K562 (cell line): ENCODE data around the gene LILRB3. TPM values are rescaled to one million over a fixed set of nuclear protein-coding genes. Genes with fewer than 3 reads are reported as not detected.

Source experiments
- ARID2 ChIP-seq: fragments of 450-650 bp; IDR thresholded peaks from 2 replicates; pipeline ENCODE4 v1.6.1; 2017; ENCODE audit warnings: antibody characterized with exemption, mild to moderate bottlenecking
- ATF2 ChIP-seq: sonication (generic); formaldehyde crosslinking; IDR thresholded peaks from 2 replicates; pipeline ENCODE4 v1.8.1; 2022; ENCODE audit warnings: missing genetic modification reagents
- BCL6 ChIP-seq: fragments of 250-450 bp; sonication (Bioruptor Pico); IDR thresholded peaks from 2 replicates; pipeline ENCODE4 v1.4.0; 2020
- CREB1 ChIP-seq, 2 experiments: sonication (generic) in 1 of 2; formaldehyde crosslinking in 1 of 2; IDR thresholded peaks; 2 replicates each; pipeline versions ENCODE4 v1.6.1 to v1.8.0; 2012 to 2022; ENCODE audit warnings: inconsistent platforms in 1 of 2, mild to moderate bottlenecking in 1 of 2, missing genetic modification reagents in 1 of 2, moderate library complexity in 1 of 2
- CREM ChIP-seq: IDR thresholded peaks from 2 replicates; pipeline ENCODE4 v1.6.1; 2014; ENCODE audit warnings: antibody characterized with exemption, low read depth
- E2F3 ChIP-seq: fragments of 250-450 bp; sonication (Bioruptor Pico); IDR thresholded peaks from 2 replicates; pipeline ENCODE4 v1.4.0; 2020; ENCODE audit warnings: mild to moderate bottlenecking
- ELF1 ChIP-seq: fragments of 200-800 bp; sonication (Bioruptor generic); IDR thresholded peaks from 2 replicates; pipeline ENCODE4 v1.6.1; 2016; ENCODE audit warnings: missing genetic modification characterization, missing compliant biosample characterization
- KDM5B ChIP-seq: fragments of 200-600 bp; sonication (generic); IDR thresholded peaks from 2 replicates; pipeline ENCODE4 v1.6.1; 2012; ENCODE audit warnings: low read depth, mild to moderate bottlenecking, moderate library complexity, low read length, control low read depth, inconsistent platforms; ENCODE audit not compliant: insufficient replicate concordance
- KLF16 ChIP-seq: IDR thresholded peaks from 2 replicates; pipeline ENCODE4 v1.6.1; 2016; ENCODE audit warnings: antibody characterized with exemption
- NR2F6 ChIP-seq: fragments of 450-650 bp; formaldehyde crosslinking; IDR thresholded peaks from 2 replicates; pipeline ENCODE4 v1.4.0; 2020; ENCODE audit warnings: mild to moderate bottlenecking
- REST ChIP-seq, 2 experiments: fragments of 450-650 bp; formaldehyde crosslinking in 1 of 2; IDR thresholded peaks; 2 replicates each; pipeline versions ENCODE4 v1.4.0 to v1.6.1; 2014 to 2020; ENCODE audit warnings: mild to moderate bottlenecking in 2 of 2, borderline replicate concordance in 1 of 2, low read depth in 1 of 2
- TAF15 ChIP-seq: fragments of 200-400 bp; formaldehyde crosslinking; IDR thresholded peaks from 2 replicates; pipeline ENCODE4 v1.6.1; 2017; ENCODE audit warnings: mild to moderate bottlenecking, low read depth, low read length, moderate library complexity
- TGIF2 ChIP-seq: sonication (generic); formaldehyde crosslinking; IDR thresholded peaks from 2 replicates; pipeline ENCODE4 v1.8.1; 2022; ENCODE audit warnings: mild to moderate bottlenecking, missing genetic modification reagents, moderate library complexity
- U2AF2 ChIP-seq: fragments of 200-400 bp; formaldehyde crosslinking; optimal IDR thresholded peaks from 2 replicates; pipeline ENCODE3; 2017; ENCODE audit warnings: low read depth, mild to moderate bottlenecking, low read length
- XRCC3 ChIP-seq: fragments of 450-650 bp; IDR thresholded peaks from 2 replicates; pipeline ENCODE4 v1.6.1; 2017; ENCODE audit warnings: mild to moderate bottlenecking, moderate library complexity
- ZFP1 ChIP-seq: fragments of 450-650 bp; formaldehyde crosslinking; IDR thresholded peaks from 2 replicates; pipeline ENCODE4 v1.4.0; 2020; ENCODE audit warnings: mild to moderate bottlenecking, mixed read lengths
- ZNF140 ChIP-seq: fragments of 250-450 bp; sonication (Bioruptor Pico); IDR thresholded peaks from 2 replicates; pipeline ENCODE4 v1.8.0; 2021; ENCODE audit warnings: moderate library complexity, mild to moderate bottlenecking, inconsistent platforms
- ZNF655 ChIP-seq: fragments of 250-450 bp; sonication (Bioruptor Pico); IDR thresholded peaks from 2 replicates; pipeline ENCODE4 v1.5.0; 2021
- ZNF76 ChIP-seq: fragments of 250-450 bp; sonication (Bioruptor Pico); IDR thresholded peaks from 2 replicates; pipeline ENCODE4 v1.4.0; 2020; ENCODE audit warnings: mild to moderate bottlenecking, moderate library complexity, borderline replicate concordance
- polyA plus RNA-seq, 8 experiments: library from polyadenylated mRNA; depleted of rRNA in 4 of 8; stranded (reverse) in 5 of 8; unstranded in 3 of 8; fragments of >200 nt; fragmentation: Nextera tagmentation in 2 of 8; fragmentation: Illumina TruSeq in 1 of 8; extraction: Ambion mirVana in 2 of 8; extraction: Trizol in 1 of 8; gene quantifications; 2 replicates each; pipeline versions ENCODE4 v1.2.1 to v1.2.3, GENCODE V29; 2011 to 2014; ENCODE audit warnings: inconsistent platforms in 1 of 8, missing spikeins in 1 of 8
- total RNA-seq, 7 experiments: library from RNA; depleted of rRNA in 6 of 7; stranded (reverse); fragments of >200 nt in 6 of 7; fragmentation: Illumina TruSeq in 2 of 7; extraction: Trizol in 2 of 7; gene quantifications; 2 replicates each; pipeline versions ENCODE4 v1.2.1 to v1.2.3, GENCODE V29; 2011 to 2021; ENCODE audit warnings: low replicate concordance in 1 of 7

LILRB3 gene
- total and polyA plus RNA-seq, 9 of the 15 experiments (the other 6 are each of a cell fraction or from before 2014, with no cell fraction given): 0.01 to 0.09 TPM; not detected in 7

- TF ChIP-seq ELF1 (tag) (no peak), NR2F6 (CRISPR knock-in tag) (no peak), TGIF2 (CRISPR knock-in tag) (no peak), ZNF655 (CRISPR knock-in tag) (no peak), CREB1 (IDR thresholded peaks at IDR 0.05) (no peak), CREB1 (CRISPR knock-in tag; IDR thresholded peaks at IDR 0.05) (no peak), U2AF2 (no peak), ARID2 (no peak), ZNF140 (no peak), ZFP1 (no peak), TAF15 (no peak), XRCC3 (no peak), CREM (peak; percentile 69), REST (IDR thresholded peaks at IDR 0.05; ENCODE audit: borderline replicate concordance) (peak; percentile 17; the same call in 1 of the 2 replicates), REST (CRISPR knock-in tag; IDR thresholded peaks at IDR 0.05; ENCODE audit: low read depth) (peak; percentile 46; the same call in 1 of the 2 replicates), E2F3 (CRISPR knock-in tag) (no peak), KDM5B (peak; percentile 37), BCL6 (CRISPR knock-in tag) (no peak), ZNF76 (CRISPR knock-in tag) (no peak), ATF2 (CRISPR knock-in tag) (no peak), KLF16 (no peak)
Measured at GRCh38 chr19:54188215-54188871, 34.5 kb downstream of the LILRB3 start (continued).
